ENCODE results near the gene RBMS3.

The RBMS3 gene

DNA sequence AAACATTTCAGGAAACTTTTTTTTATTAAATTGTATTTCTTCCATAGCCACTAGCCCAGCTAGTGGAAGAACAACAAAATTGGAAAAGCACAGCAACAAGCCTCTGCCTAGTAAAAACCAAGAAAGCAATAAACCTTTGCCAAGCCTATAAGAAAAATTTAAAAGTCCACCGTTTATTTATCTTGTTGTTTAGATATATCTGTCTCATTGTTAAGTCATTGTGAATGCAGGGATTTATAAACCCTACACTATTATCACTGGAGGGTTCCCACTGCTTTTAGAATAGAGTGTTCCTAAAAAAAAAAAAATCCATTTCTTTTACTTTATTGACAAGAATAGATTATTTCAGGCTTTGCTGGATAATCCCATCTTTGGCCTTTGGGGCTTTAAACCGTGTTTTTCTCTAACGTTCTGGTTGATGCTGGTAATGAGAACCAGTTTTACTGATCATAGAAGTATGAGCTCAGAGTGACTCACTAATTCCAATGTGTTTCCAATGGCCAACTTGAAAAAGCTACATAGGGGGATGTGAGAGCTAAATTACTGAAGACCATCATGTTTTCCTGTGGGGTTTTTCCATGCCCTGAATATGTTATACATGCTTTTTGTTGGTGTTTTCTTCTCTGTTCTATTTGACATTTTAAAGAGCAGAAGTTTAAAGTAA lies 634.1 kb downstream of the RBMS3 start:
- in situ Hi-C loops (cut with MboI; ENCODE audit: low sequenced_read_pairs), result no loop called here

DNA sequence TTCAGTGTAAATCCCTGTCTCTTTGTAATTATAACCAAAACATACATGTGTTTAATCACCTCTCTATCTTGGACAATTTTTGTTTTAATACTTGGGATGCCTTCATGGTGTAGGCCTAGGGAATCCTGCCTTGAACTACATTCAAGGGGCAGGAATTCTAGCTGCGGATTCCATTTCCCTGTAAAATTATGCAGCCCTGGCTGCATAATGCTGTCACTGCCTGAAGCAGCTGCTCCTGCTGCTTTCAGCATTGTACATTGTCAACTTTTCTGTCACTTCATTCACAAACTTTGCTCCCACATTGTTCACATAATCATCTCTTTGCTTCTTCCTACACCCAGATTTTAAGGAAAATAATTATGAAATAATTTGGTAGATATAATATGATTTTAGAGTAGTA lies 638.7 kb downstream of the RBMS3 start:
- in situ Hi-C loops (cut with MboI; ENCODE audit: low sequenced_read_pairs), result no loop called here

DNA sequence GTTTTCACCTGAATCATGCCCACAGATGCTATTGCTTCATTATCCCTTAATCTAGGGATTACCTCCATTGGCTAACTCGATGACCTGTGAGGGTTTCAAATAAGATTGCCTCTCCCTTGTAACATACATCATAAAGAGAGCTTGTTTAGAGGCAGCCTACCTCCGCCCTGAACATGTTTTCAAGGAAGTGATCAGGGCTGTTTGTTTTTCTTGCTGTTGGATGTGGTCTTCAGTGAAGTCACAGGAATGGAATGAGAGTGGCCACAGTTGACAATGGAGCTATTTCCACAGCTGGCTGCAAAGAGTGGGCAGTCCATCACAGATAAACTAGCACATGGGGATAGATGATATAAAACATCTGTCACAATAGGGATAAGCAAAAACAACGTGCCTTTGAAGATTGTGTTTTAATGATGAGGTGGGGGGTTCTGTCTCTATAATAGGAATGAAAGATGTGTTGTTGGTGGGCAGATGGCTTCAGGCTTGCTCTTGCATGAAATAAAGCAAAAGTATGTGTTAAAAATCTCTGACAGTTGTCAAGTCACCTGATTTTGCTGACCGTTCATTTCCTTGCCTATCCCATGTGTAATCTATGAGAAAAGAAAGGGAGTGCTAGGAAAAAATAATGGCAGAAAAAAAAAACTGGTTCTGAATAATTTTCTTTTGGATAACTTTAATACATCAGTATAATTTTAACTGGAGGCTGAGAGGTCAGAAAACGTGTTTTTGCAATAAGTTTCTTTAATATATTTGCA lies 642.3 kb downstream of the RBMS3 start:
- in situ Hi-C loops (cut with MboI; ENCODE audit: low sequenced_read_pairs), result no loop called here

DNA sequence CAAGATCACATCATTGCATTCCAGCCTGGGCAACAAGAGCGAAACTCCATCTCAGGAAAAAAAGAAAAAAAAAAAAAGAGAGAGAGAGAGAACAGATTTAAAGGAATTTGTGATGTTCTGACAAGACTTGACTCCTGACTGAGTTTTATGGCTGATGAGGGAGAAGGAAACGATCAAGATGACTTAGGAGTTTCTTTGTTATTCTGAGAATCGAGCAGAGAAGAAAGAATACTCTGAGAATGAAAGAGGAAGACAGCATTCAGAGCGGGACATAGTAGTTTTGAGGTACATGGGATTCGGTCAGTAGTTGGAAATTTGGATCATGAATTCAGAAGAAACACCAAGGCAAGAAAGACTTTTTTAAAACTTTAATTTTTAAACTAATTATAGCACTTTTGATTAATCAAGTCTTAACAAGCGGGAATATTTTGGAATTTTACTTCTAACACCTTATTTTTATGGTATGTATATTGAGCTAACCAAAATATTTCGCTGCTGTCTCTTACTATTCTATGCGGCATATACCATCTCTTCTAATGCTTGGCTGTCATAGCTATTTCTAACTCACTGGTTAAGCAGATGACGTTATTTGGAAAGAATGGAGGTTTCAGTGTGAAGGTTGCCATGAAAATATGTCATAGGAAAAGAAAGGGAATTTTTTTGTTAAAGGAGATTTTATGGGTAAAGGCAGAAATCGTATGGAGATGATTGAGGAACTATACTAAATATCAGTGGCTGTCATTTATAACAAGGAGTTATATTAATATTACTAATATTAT lies 644.1 kb downstream of the RBMS3 start:
- in situ Hi-C loops (cut with MboI; ENCODE audit: low sequenced_read_pairs), result no loop called here

DNA sequence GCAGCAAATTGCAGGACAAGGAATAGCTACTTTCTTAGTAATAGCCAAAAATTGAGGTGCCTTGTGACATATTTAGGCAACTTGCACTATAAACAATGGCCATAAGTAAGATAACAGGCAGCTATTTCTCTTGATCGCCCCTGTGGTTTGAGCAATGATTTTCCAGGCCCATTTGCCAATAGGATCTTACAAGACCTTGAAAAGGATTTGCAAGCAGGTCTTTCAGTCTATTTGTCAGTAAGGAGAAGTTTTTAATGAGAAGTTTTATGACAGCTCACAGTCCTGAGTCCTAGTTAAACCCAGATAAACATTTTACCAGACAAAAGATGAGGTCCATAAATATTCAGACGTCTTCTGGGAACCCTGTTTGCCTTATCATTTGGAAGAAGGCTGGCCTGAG lies 645.5 kb downstream of the RBMS3 start:
- in situ Hi-C loops (cut with MboI; ENCODE audit: low sequenced_read_pairs), result no loop called here

DNA sequence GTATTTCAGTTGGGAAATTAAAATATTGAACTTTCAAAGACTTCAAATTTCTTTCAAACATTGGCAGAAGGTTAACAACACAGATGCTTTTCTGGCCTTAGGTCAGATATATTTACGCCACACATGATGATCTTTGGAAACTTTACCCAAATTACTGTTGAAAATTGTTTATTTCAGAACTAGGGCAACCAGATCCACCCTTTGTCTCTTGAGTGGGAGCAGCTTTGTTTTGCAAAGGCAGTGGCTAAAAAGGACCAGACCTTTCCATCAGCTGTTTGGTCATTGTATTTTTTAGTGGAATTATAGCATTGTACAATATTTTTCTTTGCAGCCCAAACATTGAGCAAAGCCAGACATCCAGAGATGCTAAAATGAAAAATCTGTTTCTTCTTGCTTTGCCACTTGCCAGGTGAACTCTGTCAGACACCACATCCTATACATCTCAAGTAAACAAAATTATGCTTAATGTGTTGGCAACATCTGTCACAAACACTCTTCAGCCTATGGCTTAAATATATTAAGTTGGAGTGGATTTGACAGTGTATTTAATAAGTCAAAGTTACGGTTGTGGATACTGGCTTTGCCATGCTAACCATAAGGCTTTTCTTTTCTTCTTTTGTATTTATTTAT lies 651.9 kb downstream of the RBMS3 start:
- in situ Hi-C loops (cut with MboI; ENCODE audit: low sequenced_read_pairs), result no loop called here

DNA sequence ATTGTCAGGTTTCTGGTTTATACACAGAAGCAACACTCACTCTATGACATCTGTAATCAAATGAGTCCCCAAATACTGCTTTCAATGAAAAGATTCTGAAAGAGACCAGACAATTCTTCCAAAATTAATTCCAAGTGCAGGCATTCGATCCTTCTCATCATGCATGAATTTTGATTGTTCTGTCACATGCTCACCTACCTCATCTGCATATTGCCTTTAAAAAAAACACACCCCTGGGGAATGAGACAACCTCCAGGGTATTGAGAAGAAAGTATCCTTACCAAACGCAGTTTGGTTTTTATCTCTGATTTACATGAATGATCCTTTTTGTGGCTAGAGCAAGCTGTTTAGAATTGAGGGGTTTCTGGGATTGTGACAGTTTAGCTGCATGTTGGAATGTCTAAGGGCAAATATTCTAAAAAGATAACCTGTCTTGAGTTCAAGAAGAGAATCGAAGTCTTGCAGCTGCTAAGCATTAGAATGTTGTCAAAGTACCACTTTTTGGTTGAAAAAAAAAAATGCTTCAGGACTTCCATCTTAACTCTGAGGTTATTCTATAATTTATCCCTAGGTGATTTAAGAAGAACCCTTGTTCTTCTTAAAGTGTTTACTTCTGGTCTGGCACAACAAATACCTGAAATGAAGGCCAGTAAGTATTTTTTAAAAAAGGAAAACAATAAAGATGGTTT lies 653.1 kb downstream of the RBMS3 start:
- in situ Hi-C loops (cut with MboI; ENCODE audit: low sequenced_read_pairs), result no loop called here

DNA sequence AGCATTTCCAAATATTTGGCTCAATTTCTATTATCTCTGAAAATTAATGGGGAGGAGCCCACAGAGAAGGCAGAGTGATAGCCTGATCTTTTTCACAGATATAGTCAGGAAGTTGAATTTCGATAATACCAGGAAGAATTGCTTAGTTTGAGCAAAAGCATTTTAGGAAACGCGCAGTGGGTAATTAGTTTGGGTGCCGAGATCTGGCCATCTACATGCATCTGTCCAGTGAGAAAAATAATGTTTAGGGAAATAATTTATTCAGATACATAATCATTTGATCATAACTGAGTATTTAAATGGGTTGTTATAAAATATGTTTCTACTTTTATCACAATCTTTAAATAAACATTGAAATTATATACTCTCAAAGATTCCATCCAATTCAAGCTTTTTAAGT lies 653.9 kb downstream of the RBMS3 start:
- in situ Hi-C loops (cut with MboI; ENCODE audit: low sequenced_read_pairs), result no loop called here

DNA sequence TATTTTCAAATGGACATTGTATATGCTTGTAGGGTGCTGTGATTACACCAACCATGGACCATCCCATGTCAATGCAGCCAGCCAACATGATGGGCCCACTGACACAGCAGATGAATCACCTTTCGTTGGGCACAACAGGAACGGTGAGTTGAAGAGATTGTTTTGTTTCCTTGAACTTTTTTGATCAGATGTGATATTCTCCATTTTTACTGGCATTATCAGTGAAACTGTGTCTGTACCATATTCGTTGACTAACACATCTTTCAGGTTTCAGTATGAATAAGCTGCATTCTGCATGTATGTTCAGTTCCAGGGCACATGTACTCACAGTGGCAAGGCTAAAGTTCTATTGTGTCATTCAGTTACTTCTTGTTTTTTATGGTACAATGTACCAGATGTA lies 655.2 kb downstream of the RBMS3 start:
- in situ Hi-C loops (cut with MboI; ENCODE audit: low sequenced_read_pairs), result no loop called here

DNA sequence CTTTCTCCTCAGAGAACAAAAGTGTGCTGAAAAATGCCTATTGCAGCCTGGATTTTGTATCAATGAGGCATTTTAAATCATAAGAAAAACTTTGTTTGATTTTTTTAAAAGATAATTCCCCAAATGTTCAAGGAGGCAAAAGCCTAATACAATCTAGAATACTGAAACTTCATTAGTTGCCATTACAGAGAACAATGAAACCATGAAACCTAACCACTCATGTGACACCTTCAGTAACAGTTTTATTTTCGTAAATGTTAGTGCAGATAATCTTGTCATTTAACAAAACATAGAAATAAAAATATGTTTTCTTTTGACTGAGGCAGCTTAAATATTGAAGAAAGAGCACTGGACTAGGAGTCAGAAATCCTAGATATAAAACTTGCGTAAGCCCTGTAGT lies 655.9 kb downstream of the RBMS3 start:
- in situ Hi-C loops (cut with MboI; ENCODE audit: low sequenced_read_pairs), result no loop called here

DNA sequence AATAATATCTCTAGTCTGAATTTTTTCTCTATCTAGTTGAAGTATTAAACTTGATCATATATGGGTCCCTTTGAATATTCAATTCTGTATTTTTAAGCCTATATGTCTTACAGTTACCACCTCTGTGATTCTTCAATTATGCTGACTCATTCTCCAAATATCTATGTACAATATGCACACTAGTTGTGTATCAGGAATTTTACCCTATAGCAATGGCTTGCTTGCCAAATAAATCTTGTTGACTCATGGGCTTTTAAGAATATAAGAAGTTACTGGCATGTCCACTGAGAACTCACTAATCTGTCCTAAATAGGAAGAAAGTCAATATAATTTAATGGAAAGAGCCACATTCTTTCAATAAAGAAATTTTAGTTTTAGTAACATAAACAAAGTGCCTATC lies 656.3 kb downstream of the RBMS3 start:
- in situ Hi-C loops (cut with MboI; ENCODE audit: low sequenced_read_pairs), result no loop called here

DNA sequence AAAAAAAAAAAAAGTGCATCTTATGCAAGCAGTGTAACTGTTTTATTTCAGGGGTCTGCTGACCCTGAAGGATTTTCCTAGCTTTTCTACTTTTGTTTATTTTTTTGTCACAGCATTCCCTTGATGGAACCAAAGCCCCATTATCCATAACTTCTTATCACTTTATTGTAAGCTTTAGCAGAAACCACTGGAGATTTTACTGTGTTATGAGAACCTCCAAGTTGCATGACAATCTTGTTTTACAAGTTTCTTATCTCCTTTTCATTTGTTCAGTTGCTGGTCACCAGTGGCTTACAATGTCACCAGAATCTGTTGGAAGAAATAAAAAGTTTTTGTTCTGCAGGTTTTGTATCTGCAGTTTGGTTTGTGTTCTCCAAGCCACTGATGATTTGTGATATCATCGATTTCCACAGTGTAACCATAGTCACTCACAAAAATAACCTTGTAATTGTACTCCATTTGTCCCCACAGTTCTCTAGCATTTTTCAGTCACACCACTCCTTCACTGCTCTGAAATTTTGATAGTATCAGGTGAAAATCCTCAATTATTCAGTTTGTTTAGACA lies 660.0 kb downstream of the RBMS3 start:
- in situ Hi-C loops (cut with MboI; ENCODE audit: low sequenced_read_pairs), result no loop called here

DNA sequence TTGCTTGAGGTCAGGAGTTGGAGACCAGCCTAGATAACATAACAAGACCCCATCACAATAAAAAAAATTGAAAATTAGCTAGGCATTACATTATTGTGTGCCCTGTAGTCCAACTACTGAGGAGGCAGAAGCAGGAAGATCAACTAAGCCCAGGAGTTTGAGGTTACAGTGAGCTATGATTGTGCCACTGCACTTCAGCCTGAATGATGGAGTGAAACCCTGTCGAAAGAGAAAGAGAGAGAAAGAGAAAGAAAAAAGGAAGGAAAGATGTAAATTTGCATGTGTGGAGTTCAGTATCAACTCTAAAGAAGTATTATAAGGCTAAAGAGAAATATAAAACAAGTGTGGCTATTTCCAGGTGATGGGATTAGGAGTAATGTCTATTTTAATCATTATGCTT lies 661.4 kb downstream of the RBMS3 start:
- in situ Hi-C loops (cut with MboI; ENCODE audit: low sequenced_read_pairs), result no loop called here

DNA sequence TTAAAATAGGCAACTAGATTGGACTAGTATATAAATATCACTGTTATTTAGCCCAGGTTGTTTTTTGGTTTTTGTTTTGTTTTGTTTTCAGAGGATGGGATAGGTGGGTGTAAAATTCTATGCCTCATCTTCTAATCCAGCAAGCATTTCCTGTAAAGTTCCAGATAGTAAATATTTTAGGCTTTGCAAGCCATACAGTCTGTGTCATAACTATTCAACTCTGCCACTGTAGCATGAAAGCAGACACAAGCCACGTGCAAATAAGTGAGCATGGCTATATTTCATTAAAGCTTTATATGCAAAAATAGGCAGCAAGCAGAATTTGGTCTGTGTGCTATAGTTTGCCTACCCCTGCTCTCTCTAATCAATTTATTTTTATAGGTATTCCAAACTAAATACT lies 668.3 kb downstream of the RBMS3 start:
- in situ Hi-C loops (cut with MboI; ENCODE audit: low sequenced_read_pairs), result no loop called here

DNA sequence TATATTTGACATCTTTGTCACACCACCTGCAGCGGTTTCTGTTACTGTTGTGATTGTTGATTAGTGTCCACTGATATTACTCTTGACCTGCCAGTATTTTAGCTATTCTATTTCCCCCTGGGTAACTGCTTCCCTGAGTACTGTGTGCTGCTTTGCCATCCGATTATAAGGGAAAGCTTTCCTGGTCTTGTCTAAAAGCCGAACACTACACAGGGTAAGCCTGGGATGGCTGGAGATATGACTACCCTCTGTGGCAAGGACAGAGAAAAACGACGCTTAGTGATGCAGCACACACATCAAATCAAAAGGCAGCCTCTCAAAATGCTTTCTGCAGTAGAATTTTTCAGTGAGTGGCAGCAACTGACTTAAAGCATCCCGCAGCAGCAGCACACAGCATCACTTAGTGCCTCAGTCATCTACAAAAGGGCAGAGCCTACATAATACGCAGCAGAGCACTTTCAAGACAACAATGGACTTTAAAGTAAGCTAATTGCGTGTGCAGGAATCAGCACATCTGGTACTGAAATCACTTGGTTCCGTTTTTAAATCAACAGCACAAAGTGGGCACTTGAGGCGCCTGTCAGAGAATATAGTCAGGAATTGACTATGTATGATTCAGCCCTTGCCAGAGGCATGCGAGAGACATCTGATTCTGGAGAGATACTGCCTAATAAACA lies 669.2 kb downstream of the RBMS3 start:
- in situ Hi-C loops (cut with MboI; ENCODE audit: low sequenced_read_pairs), result no loop called here

DNA sequence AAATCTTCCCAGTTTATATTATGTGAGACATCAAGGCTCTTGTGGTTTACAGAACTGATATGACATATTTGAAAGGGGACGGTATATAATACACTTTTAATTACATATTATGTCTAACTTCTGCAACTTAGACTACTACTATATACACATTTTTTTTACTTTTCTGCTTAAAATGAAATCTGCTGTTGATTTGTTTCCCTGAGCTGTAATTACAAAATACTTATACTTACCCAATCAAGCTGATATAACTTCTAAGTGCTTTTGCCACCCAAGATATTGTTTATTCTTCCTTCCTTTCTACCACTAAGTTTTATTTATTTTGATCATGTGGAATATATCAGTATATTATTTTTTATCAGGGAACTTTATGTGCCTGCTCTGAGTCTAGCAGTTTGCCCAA lies 671.6 kb downstream of the RBMS3 start:
- in situ Hi-C loops (cut with MboI; ENCODE audit: low sequenced_read_pairs), result no loop called here

DNA sequence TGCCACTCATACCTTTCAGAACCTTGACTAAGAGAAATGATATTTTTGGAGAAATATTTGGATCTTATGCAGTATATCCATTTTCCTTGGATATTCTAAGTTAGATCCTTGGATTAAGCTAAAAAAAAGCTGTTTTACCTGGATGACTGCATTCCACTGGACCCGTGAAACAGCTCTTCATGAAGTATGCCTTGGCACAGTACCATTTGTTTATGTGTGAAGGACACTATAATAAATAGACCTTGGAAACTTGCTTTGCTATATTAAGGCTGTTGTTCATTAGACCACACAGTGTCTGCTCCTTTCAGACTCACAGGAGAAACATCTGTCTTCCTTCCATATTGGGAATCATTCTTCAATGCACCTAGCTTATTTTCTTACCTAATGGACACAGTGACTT lies 674.5 kb downstream of the RBMS3 start:
- in situ Hi-C loops (cut with MboI; ENCODE audit: low sequenced_read_pairs), result no loop called here

DNA sequence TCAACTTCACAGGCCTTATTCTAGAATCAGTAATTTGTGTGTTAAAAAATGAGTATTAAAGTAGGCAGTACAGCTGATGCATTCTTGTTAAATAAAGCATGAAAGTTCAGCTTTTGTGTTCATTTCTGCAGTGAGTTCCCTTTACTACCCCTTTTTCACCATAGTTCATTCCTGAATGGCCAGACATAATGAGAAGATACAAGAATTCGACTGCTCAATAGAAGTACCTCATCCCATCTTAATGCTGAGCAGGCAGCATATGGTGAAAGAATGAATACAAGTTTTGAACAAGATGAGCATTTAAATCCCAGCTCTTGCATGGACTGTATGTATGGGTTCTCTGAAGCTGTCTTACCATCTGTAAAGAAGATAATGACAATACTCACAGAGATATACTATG lies 677.9 kb downstream of the RBMS3 start:
- in situ Hi-C loops (cut with MboI; ENCODE audit: low sequenced_read_pairs), result no loop called here

DNA sequence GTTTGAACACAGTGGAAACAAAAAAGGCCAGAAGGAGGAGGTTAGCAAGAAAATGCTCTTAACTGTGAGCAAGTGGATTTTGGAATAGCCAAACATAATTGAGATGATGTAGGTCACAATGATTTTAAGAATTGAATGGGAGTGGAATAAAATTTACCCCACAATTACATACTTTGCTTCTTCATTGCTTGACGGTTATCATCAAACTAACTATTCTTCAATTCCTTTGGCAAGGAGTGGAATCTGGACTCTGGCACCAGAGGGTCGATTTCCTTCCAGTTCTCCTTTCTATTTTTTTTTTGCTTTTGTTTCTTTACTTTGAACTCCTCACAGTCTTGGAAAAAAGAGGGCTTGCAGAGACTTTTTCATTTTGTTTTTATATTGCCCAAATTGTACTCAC lies 691.0 kb downstream of the RBMS3 start:
- in situ Hi-C loops (cut with MboI; ENCODE audit: low sequenced_read_pairs), result no loop called here

DNA sequence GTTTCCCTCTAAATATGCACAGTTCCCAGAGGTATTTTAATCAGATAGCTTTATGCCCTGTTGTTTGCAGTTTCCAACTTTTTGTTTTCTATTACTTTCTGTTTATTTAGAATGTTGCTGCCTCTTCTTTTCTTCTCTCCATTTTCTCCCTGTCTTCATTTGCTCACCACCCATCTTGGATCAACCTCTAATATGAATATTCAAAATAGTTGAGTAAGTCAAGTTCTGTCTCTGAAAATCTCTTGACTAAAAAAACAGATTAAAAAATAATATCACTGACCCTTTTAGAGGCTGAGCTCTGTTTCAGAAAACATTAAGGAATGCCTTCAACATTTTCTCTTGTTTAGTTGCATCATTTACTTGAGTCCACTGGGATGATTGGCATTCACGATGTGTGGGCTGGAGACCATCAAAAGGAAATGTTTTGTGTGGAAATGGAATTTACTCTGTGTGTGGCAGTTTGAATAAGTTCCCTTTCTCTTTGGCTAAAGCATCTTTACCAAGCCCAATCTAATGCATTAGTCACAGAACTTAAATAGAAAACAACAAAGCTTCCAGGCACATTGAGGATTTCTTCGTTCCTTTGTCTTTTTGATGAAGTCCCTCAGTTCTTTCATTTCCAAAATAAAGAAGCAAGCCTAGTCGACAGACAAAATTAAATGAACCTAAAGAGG lies 691.6 kb downstream of the RBMS3 start:
- in situ Hi-C loops (cut with MboI; ENCODE audit: low sequenced_read_pairs), result no loop called here

Measured in HL-60/S4 treated with retinoic acid at 250 ng/mL for 4 days and 3 days (cell line).